GM12878 (cell line): ENCODE results near the gene NGFR. TPM values are rescaled to one million over a fixed set of nuclear protein-coding genes. Genes with fewer than 3 reads are reported as not detected.

Experiments
- CREM ChIP-seq: IDR thresholded peaks from 2 replicates; pipeline ENCODE4 v1.6.1; 2014; ENCODE audit warnings: antibody characterized with exemption, low read depth
- EP300 ChIP-seq, 2 experiments: fragments of 150-350 bp in 1 of 2; IDR thresholded peaks; 2 replicates each; pipeline ENCODE4 v1.6.1; 2011 to 2012; ENCODE audit warnings: low read depth in 2 of 2, low read length in 2 of 2, borderline replicate concordance in 1 of 2, improper control_type of control experiment in 1 of 2, inconsistent platforms in 1 of 2; ENCODE audit not compliant: control insufficient read depth in 1 of 2
- GABPA ChIP-seq: IDR thresholded peaks from 2 replicates; pipeline ENCODE4 v1.6.1; 2014; ENCODE audit warnings: antibody characterized with exemption, low read depth, mild to moderate bottlenecking, inconsistent platforms
- RFX5 ChIP-seq: IDR thresholded peaks from 2 replicates; pipeline ENCODE4 v1.6.1; 2011; ENCODE audit warnings: low read depth, low read length, improper control_type of control experiment
- TCF7 ChIP-seq: IDR thresholded peaks from 2 replicates; pipeline ENCODE4 v1.6.1; 2014; ENCODE audit warnings: antibody characterized with exemption, borderline replicate concordance
- YY1 ChIP-seq: IDR thresholded peaks from 2 replicates; pipeline ENCODE4 v1.6.1; 2011; ENCODE audit warnings: low read depth, mild to moderate bottlenecking, low read length
- ZNF274 ChIP-seq: IDR thresholded peaks from one replicate; pipeline ENCODE4 v1.8.0; 2011; ENCODE audit not compliant: insufficient read length, insufficient read depth
- polyA plus RNA-seq, 11 experiments: library from polyadenylated mRNA; depleted of rRNA in 4 of 11; unstranded in 6 of 11; stranded (reverse) in 5 of 11; fragments of >200 nt; fragmentation: Nextera tagmentation in 4 of 11; fragmentation: Illumina TruSeq in 1 of 11; extraction: Ambion mirVana in 4 of 11; extraction: Trizol in 1 of 11; gene quantifications; 1 replicate in 1 of 11; 2 replicates in 10 of 11; pipeline versions ENCODE4 v1.2.1 to v1.2.3, GENCODE V29; 2011 to 2016; ENCODE audit warnings: inconsistent platforms in 2 of 11, missing spikeins in 2 of 11, low read depth in 1 of 11
- total RNA-seq, 4 experiments: library from RNA; depleted of rRNA in 3 of 4; stranded (reverse); fragments of >200 nt in 3 of 4; fragmentation: Illumina TruSeq in 1 of 4; extraction: Trizol in 1 of 4; gene quantifications; 2 replicates each; pipeline versions ENCODE4 v1.2.1 to v1.2.3, GENCODE V29; 2013 to 2021
- TF ChIP-seq, protein P1 (sequence below): fragments of 450-650 bp; IDR thresholded peaks from 2 replicates; pipeline ENCODE4 v1.6.1; 2017; ENCODE audit warnings: mild to moderate bottlenecking
- TF ChIP-seq, protein P2 (sequence below): fragments of 450-650 bp; IDR thresholded peaks from 2 replicates; pipeline ENCODE4 v1.6.1; 2017; ENCODE audit warnings: antibody characterized with exemption, mild to moderate bottlenecking, moderate library complexity
- TF ChIP-seq, protein P3 (sequence below): IDR thresholded peaks from 2 replicates; pipeline ENCODE4 v1.6.1; 2012; ENCODE audit warnings: mild to moderate bottlenecking, low read depth, low read length
- TF ChIP-seq, protein P4 (sequence below), 3 experiments: IDR thresholded peaks in 2 of 3; conservative IDR thresholded peaks in 1 of 3; 2 replicates each; pipeline ENCODE4 v1.5.1; 2011; ENCODE audit warnings: low read depth in 3 of 3, low read length in 3 of 3, mild to moderate bottlenecking in 3 of 3, control low read depth in 2 of 3, moderate library complexity in 2 of 3, inconsistent platforms in 1 of 3, mixed read lengths in 1 of 3; ENCODE audit not compliant: control insufficient read depth in 2 of 3, insufficient read depth in 1 of 3; ENCODE audit errors: extremely low read depth in 1 of 3
- TF ChIP-seq, protein P5 (sequence below): fragments of 450-650 bp; formaldehyde crosslinking; IDR thresholded peaks from 2 replicates; pipeline ENCODE4 v1.4.0; 2022; ENCODE audit warnings: mild to moderate bottlenecking, moderate library complexity

NGFR gene
- total and polyA plus RNA-seq, 10 of the 15 experiments (the other 5 are each of a cell fraction or from before 2014, with no cell fraction given), result 0.05 to 0.28 (median 0.08) TPM; not detected in 1

DNA sequence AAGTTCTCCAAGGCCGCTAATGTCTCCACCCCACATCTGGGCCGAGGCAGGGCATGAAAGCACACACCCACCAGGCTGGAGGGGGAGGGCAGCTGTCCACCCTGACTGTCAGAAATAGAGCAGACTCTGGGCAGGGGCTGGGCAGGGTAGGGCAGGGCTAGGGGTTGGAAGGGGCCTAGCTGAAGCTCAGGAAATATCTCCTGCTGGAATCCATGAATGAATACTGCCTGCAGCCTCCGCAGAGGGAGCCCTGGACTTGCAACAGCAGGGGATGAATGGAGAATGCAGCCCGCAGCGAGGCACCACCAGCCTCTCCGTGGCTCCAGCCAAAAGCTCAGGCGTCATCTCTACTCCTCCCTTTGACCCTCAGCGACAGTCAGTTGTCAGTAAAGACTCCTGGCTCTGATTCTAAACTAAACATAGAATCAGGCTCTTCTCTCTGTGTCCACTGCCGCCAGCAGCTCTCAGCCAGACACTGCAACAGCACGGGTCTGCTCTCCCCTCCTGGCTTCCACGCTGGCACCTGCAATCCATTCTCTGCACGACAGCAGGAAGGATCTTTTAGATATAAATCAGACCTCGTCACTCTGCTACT is 23.9 kb upstream of the NGFR start (continued):
- TF ChIP-seq, protein P1, sequence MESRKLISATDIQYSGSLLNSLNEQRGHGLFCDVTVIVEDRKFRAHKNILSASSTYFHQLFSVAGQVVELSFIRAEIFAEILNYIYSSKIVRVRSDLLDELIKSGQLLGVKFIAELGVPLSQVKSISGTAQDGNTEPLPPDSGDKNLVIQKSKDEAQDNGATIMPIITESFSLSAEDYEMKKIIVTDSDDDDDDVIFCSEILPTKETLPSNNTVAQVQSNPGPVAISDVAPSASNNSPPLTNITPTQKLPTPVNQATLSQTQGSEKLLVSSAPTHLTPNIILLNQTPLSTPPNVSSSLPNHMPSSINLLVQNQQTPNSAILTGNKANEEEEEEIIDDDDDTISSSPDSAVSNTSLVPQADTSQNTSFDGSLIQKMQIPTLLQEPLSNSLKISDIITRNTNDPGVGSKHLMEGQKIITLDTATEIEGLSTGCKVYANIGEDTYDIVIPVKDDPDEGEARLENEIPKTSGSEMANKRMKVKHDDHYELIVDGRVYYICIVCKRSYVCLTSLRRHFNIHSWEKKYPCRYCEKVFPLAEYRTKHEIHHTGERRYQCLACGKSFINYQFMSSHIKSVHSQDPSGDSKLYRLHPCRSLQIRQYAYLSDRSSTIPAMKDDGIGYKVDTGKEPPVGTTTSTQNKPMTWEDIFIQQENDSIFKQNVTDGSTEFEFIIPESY, result no peak
- TF ChIP-seq, protein P2, sequence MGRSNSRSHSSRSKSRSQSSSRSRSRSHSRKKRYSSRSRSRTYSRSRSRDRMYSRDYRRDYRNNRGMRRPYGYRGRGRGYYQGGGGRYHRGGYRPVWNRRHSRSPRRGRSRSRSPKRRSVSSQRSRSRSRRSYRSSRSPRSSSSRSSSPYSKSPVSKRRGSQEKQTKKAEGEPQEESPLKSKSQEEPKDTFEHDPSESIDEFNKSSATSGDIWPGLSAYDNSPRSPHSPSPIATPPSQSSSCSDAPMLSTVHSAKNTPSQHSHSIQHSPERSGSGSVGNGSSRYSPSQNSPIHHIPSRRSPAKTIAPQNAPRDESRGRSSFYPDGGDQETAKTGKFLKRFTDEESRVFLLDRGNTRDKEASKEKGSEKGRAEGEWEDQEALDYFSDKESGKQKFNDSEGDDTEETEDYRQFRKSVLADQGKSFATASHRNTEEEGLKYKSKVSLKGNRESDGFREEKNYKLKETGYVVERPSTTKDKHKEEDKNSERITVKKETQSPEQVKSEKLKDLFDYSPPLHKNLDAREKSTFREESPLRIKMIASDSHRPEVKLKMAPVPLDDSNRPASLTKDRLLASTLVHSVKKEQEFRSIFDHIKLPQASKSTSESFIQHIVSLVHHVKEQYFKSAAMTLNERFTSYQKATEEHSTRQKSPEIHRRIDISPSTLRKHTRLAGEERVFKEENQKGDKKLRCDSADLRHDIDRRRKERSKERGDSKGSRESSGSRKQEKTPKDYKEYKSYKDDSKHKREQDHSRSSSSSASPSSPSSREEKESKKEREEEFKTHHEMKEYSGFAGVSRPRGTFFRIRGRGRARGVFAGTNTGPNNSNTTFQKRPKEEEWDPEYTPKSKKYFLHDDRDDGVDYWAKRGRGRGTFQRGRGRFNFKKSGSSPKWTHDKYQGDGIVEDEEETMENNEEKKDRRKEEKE, result no peak
- TF ChIP-seq, protein P3, sequence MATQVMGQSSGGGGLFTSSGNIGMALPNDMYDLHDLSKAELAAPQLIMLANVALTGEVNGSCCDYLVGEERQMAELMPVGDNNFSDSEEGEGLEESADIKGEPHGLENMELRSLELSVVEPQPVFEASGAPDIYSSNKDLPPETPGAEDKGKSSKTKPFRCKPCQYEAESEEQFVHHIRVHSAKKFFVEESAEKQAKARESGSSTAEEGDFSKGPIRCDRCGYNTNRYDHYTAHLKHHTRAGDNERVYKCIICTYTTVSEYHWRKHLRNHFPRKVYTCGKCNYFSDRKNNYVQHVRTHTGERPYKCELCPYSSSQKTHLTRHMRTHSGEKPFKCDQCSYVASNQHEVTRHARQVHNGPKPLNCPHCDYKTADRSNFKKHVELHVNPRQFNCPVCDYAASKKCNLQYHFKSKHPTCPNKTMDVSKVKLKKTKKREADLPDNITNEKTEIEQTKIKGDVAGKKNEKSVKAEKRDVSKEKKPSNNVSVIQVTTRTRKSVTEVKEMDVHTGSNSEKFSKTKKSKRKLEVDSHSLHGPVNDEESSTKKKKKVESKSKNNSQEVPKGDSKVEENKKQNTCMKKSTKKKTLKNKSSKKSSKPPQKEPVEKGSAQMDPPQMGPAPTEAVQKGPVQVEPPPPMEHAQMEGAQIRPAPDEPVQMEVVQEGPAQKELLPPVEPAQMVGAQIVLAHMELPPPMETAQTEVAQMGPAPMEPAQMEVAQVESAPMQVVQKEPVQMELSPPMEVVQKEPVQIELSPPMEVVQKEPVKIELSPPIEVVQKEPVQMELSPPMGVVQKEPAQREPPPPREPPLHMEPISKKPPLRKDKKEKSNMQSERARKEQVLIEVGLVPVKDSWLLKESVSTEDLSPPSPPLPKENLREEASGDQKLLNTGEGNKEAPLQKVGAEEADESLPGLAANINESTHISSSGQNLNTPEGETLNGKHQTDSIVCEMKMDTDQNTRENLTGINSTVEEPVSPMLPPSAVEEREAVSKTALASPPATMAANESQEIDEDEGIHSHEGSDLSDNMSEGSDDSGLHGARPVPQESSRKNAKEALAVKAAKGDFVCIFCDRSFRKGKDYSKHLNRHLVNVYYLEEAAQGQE, result no peak
- TF ChIP-seq EP300 (IDR thresholded peaks at IDR 0.05; ENCODE audit: borderline replicate concordance in 1 of 2, control insufficient read depth in 1 of 2, low read depth in 2 of 2, low read length in 2 of 2), result no peak
- TF ChIP-seq TCF7, result no peak
- TF ChIP-seq, protein P4, sequence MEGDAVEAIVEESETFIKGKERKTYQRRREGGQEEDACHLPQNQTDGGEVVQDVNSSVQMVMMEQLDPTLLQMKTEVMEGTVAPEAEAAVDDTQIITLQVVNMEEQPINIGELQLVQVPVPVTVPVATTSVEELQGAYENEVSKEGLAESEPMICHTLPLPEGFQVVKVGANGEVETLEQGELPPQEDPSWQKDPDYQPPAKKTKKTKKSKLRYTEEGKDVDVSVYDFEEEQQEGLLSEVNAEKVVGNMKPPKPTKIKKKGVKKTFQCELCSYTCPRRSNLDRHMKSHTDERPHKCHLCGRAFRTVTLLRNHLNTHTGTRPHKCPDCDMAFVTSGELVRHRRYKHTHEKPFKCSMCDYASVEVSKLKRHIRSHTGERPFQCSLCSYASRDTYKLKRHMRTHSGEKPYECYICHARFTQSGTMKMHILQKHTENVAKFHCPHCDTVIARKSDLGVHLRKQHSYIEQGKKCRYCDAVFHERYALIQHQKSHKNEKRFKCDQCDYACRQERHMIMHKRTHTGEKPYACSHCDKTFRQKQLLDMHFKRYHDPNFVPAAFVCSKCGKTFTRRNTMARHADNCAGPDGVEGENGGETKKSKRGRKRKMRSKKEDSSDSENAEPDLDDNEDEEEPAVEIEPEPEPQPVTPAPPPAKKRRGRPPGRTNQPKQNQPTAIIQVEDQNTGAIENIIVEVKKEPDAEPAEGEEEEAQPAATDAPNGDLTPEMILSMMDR (IDR thresholded peaks at IDR 0.05 in 2 of 3, conservative IDR thresholded peaks at IDR 0.05 in 1 of 3; ENCODE audit: control insufficient read depth in 2 of 3, extremely low read depth in 1 of 3, insufficient read depth in 1 of 3, low read depth in 3 of 3, low read length in 3 of 3), result no peak
- TF ChIP-seq GABPA, result no peak
- no peak for TF ChIP-seq CREM
- TF ChIP-seq, protein P5, sequence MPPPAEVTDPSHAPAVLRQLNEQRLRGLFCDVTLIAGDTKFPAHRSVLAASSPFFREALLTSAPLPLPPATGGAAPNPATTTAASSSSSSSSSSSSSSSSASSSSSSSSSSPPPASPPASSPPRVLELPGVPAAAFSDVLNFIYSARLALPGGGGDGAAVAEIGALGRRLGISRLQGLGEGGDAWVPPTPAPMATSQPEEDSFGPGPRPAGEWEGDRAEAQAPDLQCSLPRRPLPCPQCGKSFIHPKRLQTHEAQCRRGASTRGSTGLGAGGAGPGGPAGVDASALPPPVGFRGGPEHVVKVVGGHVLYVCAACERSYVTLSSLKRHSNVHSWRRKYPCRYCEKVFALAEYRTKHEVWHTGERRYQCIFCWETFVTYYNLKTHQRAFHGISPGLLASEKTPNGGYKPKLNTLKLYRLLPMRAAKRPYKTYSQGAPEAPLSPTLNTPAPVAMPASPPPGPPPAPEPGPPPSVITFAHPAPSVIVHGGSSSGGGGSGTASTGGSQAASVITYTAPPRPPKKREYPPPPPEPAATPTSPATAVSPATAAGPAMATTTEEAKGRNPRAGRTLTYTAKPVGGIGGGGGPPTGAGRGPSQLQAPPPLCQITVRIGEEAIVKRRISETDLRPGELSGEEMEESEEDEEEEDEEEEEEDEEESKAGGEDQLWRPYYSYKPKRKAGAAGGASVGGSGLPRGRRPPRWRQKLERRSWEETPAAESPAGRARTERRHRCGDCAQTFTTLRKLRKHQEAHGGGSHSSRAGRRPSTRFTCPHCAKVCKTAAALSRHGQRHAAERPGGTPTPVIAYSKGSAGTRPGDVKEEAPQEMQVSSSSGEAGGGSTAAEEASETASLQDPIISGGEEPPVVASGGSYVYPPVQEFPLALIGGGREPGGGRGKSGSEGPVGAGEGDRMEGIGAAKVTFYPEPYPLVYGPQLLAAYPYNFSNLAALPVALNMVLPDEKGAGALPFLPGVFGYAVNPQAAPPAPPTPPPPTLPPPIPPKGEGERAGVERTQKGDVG (CRISPR knock-in tag), result no peak
- no peak for TF ChIP-seq ZNF274
- no peak for TF ChIP-seq YY1
- TF ChIP-seq RFX5, result no peak
